Bone marrow (tissue), 2 donors: ENCODE results near the gene PLS1.
"Not testable (repeated sequence)": the region's sequence is repeated elsewhere in the genome, so short reads cannot be mapped to it uniquely, and the experiment has no call there.

Source experiments
- DNase-seq, 2 donors: peaks; one replicate each; lab custom pipeline; 2025; lab: John Stamatoyannopoulos, UW

PLS1 gene, protein sequence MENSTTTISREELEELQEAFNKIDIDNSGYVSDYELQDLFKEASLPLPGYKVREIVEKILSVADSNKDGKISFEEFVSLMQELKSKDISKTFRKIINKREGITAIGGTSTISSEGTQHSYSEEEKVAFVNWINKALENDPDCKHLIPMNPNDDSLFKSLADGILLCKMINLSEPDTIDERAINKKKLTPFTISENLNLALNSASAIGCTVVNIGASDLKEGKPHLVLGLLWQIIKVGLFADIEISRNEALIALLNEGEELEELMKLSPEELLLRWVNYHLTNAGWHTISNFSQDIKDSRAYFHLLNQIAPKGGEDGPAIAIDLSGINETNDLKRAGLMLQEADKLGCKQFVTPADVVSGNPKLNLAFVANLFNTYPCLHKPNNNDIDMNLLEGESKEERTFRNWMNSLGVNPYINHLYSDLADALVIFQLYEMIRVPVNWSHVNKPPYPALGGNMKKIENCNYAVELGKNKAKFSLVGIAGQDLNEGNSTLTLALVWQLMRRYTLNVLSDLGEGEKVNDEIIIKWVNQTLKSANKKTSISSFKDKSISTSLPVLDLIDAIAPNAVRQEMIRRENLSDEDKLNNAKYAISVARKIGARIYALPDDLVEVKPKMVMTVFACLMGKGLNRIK

GRCh38 chr3:142595951-142596725 is at the start of gene PLS1:
PLS1 (plus strand) TSS chr3:142596393; CDS start chr3:142664238, 67,845 bp downstream.
- peak; percentile 65 to 85 for DNase-seq

GRCh38 chr3:142549986-142550385 is 46.2 kb upstream of the PLS1 start:
- DNase-seq: no peak

- not testable (repeated sequence) for DNase-seq
Measured at GRCh38 chr3:142552579-142552978, 43.6 kb upstream of the PLS1 start.

DNA sequence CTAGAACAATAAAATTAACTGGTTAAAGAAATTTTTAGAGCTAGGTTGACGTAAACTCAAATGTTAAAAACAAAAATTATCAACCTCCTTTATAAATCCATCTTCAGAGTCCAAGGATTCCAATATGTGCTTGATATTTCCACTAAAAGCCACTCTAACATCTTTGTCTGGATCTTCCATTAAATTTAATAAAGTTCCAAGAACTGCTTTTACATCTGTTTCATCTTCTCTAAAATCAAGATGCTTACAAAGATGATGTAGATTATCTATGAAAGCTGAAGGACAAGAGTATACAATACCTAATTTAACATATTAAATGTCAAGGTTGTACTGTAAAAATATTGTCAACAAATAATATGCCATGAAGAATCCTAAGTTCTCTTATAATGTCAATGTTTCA is 42.5 kb upstream of the PLS1 start:
- no peak for DNase-seq

GRCh38 chr3:142560118-142560517 is 36.1 kb upstream of the PLS1 start:
- no peak for DNase-seq

DNA sequence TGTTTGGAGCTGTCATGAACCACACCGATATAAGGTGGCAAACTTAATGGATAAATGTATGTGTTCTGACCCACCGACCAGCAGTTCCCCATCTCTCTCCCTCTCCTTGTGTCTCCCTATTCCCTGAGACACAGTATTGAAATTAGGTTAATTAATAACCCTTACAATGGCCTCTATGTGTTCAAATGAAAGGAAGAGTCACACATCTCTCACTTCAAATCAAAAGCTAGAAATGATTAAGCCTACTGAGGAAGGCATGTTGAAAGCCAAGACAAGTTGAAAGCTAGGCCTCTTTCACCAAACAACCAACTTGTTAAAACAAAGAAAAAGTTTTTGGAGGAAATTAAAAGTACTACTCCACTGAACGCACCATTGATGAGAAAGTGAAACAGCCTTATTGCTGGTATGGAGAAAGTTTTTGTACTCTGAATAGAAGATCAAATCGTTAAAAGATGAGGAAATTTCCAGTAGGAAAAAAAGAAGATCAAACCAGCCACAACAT is 32.6 kb upstream of the PLS1 start:
- DNase-seq: no peak

DNA sequence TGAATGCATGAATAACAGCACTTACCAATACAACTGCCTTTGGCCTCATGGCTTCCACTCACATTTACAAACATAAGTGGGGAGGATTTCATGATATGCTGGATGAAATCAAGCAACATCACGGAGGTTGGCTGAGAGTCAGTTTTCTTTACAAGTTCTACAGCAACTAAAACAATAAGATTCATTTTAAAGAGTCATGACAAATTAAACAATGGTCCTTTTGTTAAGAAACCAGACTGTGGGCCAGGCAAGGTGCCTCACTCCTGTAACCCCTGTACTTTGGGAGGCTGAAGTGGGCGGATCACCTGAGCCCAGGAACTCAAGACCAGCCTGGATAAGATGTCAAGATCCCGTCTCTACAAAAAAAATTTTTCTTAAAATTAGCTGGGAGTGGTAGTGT is 30.1 kb upstream of the PLS1 start:
- DNase-seq: no peak

GRCh38 chr3:142568393-142569017 is 27.7 kb upstream of the PLS1 start:
- no peak for DNase-seq

DNA sequence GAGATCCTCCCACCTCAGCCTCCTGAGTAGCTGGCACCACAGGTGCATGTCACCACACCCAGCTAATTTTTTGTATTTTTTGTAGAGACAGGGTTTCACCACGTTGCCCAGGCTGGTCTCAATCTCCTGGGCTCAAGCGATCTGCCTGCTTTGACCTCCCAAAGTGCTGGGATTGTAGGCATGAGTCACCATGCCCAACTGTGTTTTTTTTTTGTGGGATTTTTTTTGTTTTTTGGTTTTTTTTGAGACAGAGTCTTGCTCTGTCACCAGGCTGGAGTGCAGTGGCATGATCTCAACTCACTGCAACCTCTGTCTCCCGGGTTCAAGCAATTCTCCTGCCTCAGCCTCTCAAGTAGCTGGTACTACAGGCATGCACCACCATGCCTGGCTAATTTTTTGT is 26.8 kb upstream of the PLS1 start:
- not testable (repeated sequence) for DNase-seq

GRCh38 chr3:142574223-142574622 is 22.0 kb upstream of the PLS1 start:
- not testable (repeated sequence) for DNase-seq

- DNase-seq: no peak
Measured at GRCh38 chr3:142574665-142575064, 21.5 kb upstream of the PLS1 start.

GRCh38 chr3:142576792-142577191 is 19.4 kb upstream of the PLS1 start:
- no peak for DNase-seq

DNA sequence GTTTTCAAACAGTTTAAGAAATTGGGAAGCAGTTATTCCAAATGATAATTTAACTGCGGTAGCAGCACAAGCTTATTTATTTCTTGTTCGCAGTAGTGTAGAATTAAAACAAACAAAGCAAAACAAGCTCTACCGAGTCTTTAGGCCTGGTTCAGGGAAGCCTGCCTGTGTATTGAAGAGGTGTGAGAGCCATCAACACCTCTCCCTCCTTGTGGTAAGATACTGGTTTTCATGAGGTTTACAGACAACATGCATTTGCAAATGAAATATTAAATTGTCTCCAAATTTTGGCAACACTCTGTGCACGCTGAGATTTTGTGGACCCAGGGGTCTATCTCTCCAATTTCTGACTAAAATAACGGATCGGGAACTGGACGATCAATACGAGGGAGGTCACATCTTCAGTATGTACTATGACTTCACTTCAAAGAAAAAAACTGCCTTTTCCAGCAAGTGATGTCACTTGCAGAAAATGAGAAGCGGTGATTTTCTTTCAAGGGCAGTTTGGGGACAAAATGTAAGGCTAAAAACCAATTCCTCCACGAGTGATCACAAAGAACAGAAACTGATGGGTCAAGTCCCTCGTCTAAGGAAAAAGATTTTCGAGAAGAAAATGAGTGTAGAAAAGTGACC is 18.4 kb upstream of the PLS1 start:
- DNase-seq: no peak

- DNase-seq: peak; percentile 88 to 96
Measured at GRCh38 chr3:142578329-142579223, 17.6 kb upstream of the PLS1 start, which contains the start of gene ATR. ATR (minus strand) TSS chr3:142578733; CDS start chr3:142578704, 29 bp downstream.

- DNase-seq: no peak
Measured at GRCh38 chr3:142580061-142580423, 16.2 kb upstream of the PLS1 start.

DNA sequence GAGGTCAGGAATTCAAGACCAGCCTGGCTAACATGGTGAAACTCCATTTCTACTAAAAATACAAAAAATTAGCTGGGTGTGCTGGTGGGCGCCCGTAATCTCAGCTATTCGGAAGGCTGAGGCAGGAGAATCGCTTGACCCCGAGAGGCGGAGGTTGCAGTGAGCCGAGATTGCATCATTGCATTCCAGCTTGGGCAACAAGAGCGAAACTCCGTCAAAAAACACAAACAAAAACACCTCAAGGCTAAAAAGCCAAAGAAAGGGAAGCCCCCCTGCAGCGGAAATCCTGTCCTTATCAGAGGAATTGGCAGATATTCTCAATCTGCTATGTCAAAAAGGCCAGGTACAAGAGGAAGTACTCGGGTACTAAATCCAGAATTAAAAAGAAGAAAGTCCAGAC is 15.1 kb upstream of the PLS1 start:
- not testable (repeated sequence) for DNase-seq

- peak in 1 of 2 donors; percentile 49 for DNase-seq
Measured at GRCh38 chr3:142586803-142587406, 9.3 kb upstream of the PLS1 start.

DNA sequence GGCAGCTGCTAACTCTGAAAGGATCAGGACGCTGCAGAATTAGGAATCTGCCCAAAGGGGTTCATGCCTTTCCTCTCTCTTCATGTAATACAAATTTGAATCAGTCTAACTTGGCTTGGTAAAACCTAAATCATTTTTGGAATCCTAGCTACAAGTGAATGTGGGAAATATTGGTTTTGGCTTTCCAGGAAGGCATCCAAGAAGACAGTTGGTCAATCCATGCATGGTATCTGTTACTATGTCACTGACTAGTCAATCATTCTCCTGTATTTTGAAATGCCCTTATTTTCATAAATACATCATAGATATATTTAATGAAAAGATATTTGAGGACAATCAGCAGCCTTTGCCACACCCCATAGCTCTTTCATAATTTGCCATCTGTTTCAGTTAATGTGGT is 7.5 kb upstream of the PLS1 start:
- no peak for DNase-seq

- not testable (repeated sequence) for DNase-seq
Measured at GRCh38 chr3:142592268-142592667, 3.9 kb upstream of the PLS1 start.

DNA sequence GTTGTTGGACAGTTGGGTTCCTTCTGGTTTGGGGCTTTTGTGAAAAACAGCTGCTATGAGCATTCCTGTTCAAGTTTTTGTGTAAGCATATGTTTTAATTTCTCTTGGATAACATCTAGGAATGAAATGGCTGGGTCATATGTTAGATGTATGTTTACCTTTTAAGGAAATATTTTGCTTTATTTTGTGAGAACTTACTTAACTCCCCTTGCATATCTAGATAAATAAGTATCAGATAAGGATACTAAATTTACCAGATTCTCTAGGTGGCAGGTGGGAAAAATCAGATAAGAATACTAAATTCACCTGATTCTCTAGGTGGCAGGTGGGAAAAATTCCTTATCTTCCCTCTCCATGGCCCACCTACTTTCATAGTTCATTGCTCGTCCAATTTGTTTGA is 1.1 kb upstream of the PLS1 start:
- no peak for DNase-seq
